Frontal cortex (tissue), 4 donors: ENCODE results near the gene KRT80. TPM values are rescaled to one million over a fixed set of nuclear protein-coding genes. Genes with fewer than 3 reads are reported as not detected.
A peak's percentile ranks its signal among the peaks of the same experiment; 100 is the strongest.

Experiments used
- DNase-seq, 2 donors: peaks; one replicate each; pipeline ENCODE4 v3.0.0; 2012; ENCODE audit warnings: low spot score in 2 of 2
- FAIRE-seq: peaks from 2 replicates; lab custom pipeline; 2012; peaks lifted over from hg19 to GRCh38; lab: Jason Lieb, UNC
- total RNA-seq: library from RNA; depleted of rRNA; stranded (reverse); fragments of >200 nt; gene quantifications from one replicate; pipeline ENCODE4 v1.2.3, GENCODE V29; 2014
- donor health status: control.
- donor health status: control.
- donor health status: control.

The KRT80 gene
- total RNA-seq, 1 donor from 2014 or later = not detected

DNA sequence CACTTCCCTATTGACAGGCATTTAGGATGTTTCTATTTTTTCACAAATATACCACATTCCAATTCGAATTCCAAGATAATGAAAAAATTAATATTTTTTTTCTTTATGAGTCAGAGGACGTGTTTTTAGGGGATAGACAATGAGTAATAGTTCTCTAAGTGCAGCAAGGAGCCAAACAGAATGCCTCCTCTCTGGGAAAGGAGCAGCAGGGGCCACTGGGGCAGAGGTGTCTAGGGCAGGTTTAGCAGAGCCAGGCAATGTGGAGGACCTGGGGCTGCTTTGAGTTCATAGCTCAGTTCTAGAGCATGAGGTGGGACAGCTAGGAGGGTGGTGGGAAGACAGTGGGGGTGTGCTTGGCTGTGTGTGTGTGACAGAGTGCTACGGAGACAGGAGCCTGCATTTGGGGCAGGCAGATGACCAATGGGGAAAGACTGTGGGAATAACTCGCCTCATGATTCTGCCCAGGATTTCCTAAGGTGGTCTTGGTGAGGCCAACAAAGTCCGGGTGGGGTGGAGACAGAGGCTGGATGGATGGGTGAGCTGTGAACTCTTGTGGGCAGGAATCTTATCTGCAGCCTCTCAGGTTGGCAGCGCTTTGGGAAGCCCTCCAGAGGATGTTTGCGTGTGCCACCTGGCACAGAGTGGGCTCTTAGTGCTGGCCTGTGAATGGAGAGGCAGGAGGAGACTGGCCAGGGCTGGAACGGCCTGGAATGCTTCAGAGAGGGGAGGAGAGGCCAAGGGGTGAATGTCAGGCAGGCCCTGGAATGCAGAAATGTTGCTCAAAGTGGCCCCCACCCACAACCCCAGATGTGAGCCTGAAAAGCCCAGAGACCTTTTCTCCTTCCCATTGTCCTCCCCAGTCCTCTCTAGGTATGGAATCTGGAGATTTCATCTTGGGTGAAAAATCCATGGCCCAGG, 38.8 kb upstream of the KRT80 start:
- FAIRE-seq = no peak
- DNase-seq = no peak

DNA sequence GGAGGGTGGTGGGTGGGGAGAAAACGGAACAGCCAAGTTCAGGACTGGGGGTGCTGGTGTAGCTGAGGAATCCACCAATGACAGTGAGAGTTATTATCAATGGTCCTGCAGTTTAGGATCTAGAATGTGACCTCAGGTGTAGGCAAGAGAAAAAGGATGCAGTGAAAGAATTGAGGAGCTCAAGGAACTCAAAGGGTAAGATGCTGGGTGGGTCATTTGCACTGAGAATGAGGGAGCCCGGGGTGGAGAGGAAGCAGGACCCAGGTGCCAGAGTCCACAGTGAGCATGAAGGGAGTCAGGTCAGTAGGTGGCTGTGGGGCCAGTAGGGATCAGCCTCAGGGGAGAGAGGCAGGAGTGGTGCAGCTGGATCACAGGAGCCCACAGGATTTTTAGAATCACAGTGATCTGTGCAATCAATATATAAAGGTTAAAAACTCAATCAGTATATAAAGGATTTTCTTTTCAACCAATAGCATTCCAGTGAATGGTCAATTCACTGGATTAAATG, 38.1 kb upstream of the KRT80 start:
- no peak for FAIRE-seq
- DNase-seq = no peak

DNA sequence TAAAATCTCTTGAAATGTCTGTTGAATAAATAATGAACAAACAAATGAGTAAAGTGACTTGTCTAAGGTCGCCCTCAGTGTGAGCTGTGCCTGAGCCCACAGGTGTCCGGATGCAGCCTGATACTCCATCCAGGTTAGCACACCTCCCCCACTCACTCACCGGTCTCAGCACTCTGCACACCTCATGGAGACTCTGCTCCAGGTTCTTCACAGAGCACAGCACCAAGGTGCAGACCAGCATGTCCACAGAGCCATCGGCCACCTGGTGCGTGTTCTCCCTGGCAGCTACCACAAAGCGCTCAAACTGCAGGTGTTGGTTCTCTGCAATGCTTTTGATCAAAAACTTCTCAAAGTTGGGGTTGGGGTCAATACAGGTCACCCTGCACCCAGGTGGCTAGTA, 37.1 kb upstream of the KRT80 start:
- FAIRE-seq (no peak), DNase-seq (no peak)

DNA sequence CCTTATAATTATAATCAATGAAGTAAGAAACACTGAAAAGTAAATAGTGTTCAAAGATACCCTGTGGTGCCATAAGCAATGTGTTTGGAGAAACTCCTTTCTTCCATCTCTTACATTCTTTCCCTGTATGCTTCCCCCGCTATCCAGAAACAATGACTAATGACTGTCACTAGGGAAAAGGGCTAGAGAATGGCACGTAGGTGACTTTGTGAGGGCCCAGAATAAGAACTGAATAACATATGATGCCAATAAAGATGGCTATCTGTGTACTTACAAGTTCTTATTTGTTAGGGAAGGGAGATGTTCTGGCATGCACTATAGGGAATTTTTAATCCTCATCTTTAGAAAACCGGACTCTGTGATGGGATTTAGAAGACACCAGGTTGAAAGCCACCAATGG, 36.6 kb upstream of the KRT80 start:
- FAIRE-seq (no peak), DNase-seq (no peak)

DNA sequence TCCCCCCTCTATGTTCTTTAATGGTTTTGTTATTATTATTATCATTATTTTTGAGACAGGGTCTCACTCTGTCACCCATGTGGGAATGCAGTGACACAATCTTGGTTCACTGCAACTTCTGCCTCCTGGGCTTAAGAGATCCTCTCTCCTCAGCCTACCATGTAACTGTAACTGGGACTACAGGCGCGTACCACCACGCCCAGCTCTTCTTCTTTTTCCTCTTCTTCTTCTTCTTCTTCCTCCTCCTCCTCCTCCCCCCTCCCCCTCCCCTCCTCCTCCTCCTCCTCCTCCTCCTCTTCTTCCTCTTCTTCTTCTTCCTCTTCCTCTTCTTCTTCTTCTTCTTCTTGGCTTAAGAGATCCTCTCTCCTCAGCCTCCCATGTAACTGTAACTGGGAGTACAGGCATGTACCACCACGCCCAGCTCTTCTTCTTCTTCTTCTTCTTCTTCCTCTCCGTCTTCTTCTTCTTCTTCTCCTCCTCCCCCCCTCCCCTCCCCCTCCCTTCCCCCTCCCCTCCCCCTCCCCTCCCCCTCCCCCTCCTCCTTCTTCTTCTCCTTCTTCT, 35.9 kb upstream of the KRT80 start:
- FAIRE-seq = no peak

DNA sequence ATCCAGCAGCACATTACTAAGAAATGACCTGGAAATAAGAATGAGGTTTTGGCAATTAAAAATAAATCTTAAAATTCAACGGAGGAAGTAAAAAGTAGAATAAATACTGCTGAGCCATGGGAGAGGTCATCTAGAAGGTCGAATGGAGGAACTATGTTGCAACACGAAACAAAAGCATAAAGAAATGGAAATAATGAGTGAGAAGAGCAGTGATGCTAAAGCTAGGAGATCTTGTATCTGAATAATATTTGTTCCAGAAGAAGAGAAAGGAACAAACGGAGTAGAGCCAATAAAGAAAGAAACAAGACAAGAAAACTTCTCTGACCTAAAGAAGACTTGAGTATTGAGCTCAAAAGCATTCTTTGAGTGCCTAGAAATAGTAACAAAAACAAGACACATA, 34.6 kb upstream of the KRT80 start:
- FAIRE-seq (no peak), DNase-seq (no peak)

More for the DNA sequence above, 35.9 kb upstream of the KRT80 start:
- no peak for DNase-seq

DNA sequence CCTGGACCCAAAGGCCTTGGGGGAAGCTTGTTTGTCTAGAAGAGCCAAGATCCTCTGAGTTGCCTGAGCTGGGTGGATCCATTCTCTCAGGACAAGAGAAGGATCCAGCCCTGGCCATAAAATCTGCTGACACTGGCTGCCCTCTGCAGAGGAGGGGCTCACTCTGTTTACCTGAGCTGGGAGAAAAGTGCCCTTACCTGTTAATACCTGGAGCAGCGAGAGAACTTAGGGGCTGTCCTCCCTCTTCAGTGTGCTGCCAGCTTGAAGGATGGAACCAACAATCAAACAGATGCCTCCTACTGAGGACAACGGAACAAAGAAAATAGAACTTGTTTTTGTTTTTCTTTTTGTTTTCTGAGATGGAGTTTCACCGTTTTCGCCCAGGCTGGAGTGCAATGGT, 33.9 kb upstream of the KRT80 start:
- no peak for FAIRE-seq
- no peak for DNase-seq

GRCh38 chr12:52224151-52224550, 32.3 kb upstream of the KRT80 start:
- DNase-seq (no peak), FAIRE-seq (no peak)

- FAIRE-seq (peak; percentile 94), DNase-seq (no peak)
Observed at GRCh38 chr12:52223406-52224039, 31.7 kb upstream of the KRT80 start.

GRCh38 chr12:52222692-52223091, 30.9 kb upstream of the KRT80 start:
- DNase-seq (no peak), FAIRE-seq (no peak)

DNA sequence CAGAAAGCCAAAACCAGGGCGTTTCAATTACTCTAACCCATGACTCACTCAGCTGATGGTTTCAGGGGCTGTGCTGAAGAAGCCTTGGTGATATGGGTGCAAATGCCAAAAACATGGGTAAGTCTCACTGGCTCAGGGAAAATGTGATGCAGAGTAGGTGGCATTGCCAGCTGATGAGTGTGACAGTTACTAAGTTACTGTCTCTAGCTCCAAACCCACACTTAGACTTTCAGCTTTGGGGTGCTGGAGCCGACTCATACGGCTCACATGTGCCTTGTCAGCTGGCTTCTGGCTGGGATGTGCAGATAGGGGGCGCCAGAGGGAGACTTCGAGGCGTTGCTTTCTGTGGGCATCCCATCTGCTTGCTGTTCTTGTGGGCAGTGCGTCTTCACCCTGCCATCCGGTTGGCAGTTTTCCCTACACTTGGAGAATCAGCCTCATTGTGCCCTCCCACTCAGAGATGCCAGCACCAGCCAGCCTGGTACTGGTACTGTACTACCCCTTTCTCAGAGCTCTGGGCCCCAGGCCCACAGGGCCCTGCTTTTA, 30.2 kb upstream of the KRT80 start:
- no peak for FAIRE-seq
- no peak for DNase-seq

GRCh38 chr12:52221070-52221781, 29.4 kb upstream of the KRT80 start:
- DNase-seq (no peak), FAIRE-seq (no peak)

GRCh38 chr12:52220477-52220876, 28.7 kb upstream of the KRT80 start:
- FAIRE-seq (no peak), DNase-seq (no peak)

DNA sequence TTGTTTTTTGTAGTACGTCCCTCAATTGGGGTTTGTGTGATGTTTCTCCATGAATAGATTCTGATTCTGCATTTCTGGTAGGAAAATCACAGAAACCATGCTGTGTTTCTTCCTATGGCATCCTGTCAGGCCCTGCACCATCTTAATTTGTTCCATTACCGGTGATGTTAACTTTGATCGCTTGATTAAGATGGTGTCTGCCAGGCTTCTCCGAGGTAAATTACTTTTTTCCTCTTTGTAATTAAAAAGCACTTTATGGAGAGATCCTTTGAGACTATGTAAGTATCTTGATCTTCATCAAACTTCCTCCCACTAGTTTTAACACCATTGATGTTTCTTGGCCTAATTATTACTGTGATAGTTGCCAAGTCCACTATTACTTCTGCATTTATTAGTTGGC, 26.2 kb upstream of the KRT80 start:
- no peak for DNase-seq
- no peak for FAIRE-seq

DNA sequence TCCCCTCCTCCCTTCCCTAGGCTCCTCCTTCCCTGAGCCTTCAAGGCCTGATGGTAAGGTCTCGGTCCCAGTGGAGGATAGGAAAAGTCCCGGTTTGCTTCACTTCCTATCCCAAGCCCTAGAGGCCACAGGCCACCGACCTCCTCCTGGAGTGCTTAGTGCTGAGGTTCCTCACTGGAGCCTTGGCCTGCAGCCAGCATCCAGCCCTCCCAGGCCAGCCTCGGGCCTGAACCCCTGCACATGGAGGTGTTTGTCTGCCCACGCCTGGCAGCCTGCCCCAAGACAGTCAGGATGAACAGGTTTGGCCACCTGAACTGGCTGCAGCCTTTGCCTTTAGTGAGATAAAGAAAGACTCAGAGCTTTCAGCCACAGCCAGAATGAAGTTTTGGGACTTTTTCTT, 25.4 kb upstream of the KRT80 start:
- FAIRE-seq = no peak
- no peak for DNase-seq

- DNase-seq = no peak
- no peak for FAIRE-seq
Observed at GRCh38 chr12:52216807-52217206, 25.0 kb upstream of the KRT80 start.

- DNase-seq = no peak
- FAIRE-seq = no peak
Observed at GRCh38 chr12:52216100-52216499, 24.3 kb upstream of the KRT80 start.

GRCh38 chr12:52215587-52216031, 23.8 kb upstream of the KRT80 start:
- DNase-seq (no peak), FAIRE-seq (no peak)

DNA sequence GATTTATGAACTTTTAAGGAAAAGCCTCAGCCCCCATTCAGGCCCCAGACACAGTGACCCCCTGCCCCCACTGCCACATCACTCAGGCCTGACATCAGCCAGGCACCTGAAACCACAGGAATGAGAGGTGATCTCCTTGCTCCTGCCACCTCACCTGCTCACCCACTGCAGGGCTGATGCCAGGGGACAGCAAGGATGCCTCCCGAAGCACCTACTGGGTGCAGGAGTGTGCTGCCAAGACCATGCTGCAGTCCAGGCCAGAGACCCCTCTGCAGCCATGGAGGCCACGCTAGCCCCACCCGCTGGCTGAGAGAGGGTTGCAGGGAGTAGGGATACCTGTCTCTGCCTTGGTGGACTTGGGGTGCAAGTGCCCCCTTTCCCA, 22.6 kb upstream of the KRT80 start:
- no peak for FAIRE-seq
- no peak for DNase-seq
